Measurements from ENCODE around the gene INO80C.

The INO80C gene

DNA sequence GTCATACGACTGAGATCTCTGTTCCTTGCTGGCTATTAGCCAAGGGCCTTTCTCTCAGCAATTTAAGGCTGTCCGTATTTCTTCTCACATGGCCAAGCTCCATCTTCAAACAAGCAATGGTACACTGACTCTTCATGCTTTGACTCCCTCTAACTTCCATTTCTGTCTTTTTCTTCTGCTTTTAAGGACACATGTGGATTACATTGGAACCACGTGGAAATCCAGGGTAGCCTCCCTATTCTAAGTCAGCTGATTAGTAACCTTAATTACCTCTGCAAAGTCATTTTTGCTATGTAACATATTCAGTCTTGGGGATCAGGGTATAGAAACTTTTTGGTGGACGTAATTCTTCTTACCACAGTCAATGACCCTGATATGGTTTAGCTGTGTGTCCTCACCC lies 79.2 kb downstream of the INO80C start:
- DNase-seq = no peak
